Endothelial cell of umbilical vein (primary cell): ENCODE results near the gene C10orf71. TPM values are rescaled to one million over a fixed set of nuclear protein-coding genes. Genes with fewer than 3 reads are reported as not detected.

Experiments
- BruUV-seq: library from RNA; stranded (reverse); fragments of 400-500 nt; replicated peaks from 2 replicates; lab custom pipeline; 2021; lab: Mats Ljungman, UMichigan
- CTCF ChIA-PET: fragments of 300-600, 350-600 bp; sonication (Branson Sonifier 250); formaldehyde crosslinking; loops from one replicate; lab custom pipeline; 2021; ENCODE audit warnings: antibody characterized with exemption, inconsistent platforms; lab: Charles Lee
- POLR2A ChIA-PET: fragments of 300-600, 350-600 bp; sonication (Branson Sonifier 250); formaldehyde crosslinking; loops from one replicate; lab custom pipeline; 2021; ENCODE audit warnings: antibody characterized with exemption, inconsistent platforms; lab: Charles Lee
- DNase-seq: peaks from one replicate; pipeline ENCODE4 v3.0.0-alpha.2; 2011; ENCODE audit warnings: low read depth, low spot score
- FAIRE-seq: peaks from 2 replicates; lab custom pipeline; 2011; peaks lifted over from hg19 to GRCh38; lab: Jason Lieb, UNC
- H2AFZ ChIP-seq: 2 replicates; pipeline ENCODE4 v1.6.0; 2012; ENCODE audit warnings: low read depth, low read length, control low read depth, inconsistent platforms
- H3K27ac ChIP-seq: 2 replicates; pipeline ENCODE4 v1.5.1; 2011; ENCODE audit warnings: low read depth, mild to moderate bottlenecking, control low read depth, low read length, moderate library complexity; ENCODE audit not compliant: insufficient read depth
- H3K27me3 ChIP-seq, 2 experiments: 2 replicates each; pipeline versions ENCODE4 v1.6.0 to v1.6.1; 2011; ENCODE audit warnings: low read length in 2 of 2, mixed read lengths in 1 of 2; ENCODE audit not compliant: control insufficient read depth in 2 of 2, insufficient read depth in 2 of 2
- H3K36me3 ChIP-seq, 2 experiments: 2 replicates in 1 of 2; 3 replicates in 1 of 2; pipeline ENCODE4 v1.5.1; 2011; ENCODE audit warnings: low read length in 2 of 2, mild to moderate bottlenecking in 1 of 2, moderate library complexity in 1 of 2; ENCODE audit not compliant: control insufficient read depth in 2 of 2, insufficient read depth in 2 of 2; ENCODE audit errors: extremely low read depth in 1 of 2
- H3K4me1 ChIP-seq: 3 replicates; pipeline ENCODE4 v1.5.1; 2011; ENCODE audit warnings: mild to moderate bottlenecking, low read length; ENCODE audit not compliant: control insufficient read depth, insufficient read depth; ENCODE audit errors: extremely low read depth
- H3K4me2 ChIP-seq: 2 replicates; pipeline ENCODE4 v1.6.1; 2011; ENCODE audit warnings: low read length, control low read depth, mixed read lengths; ENCODE audit not compliant: insufficient read depth
- H3K4me3 ChIP-seq, 3 experiments: fragments of 200-600 bp in 1 of 3; sonication (generic), shearing (Covaris generic) in 1 of 3; replicated peaks in 1 of 3; 2 replicates each; pipeline ENCODE4 v1.5.1; 2011 to 2016; ENCODE audit warnings: control low read depth in 3 of 3, low read length in 3 of 3, mild to moderate bottlenecking in 2 of 3, inconsistent platforms in 1 of 3, low read depth in 1 of 3, moderate library complexity in 1 of 3; ENCODE audit not compliant: insufficient read depth in 1 of 3
- H3K79me2 ChIP-seq: 2 replicates; pipeline ENCODE4 v1.6.0; 2012; ENCODE audit warnings: low read length, inconsistent platforms; ENCODE audit not compliant: control insufficient read depth, insufficient read depth
- H3K9ac ChIP-seq: replicated peaks from 2 replicates; pipeline ENCODE3; 2011; ENCODE audit warnings: low read length, control low read depth; ENCODE audit not compliant: insufficient read depth; ENCODE audit errors: extremely low read depth
- H3K9me1 ChIP-seq: replicated peaks from 3 replicates; pipeline ENCODE4 v1.6.0; 2011; ENCODE audit warnings: mild to moderate bottlenecking, low read length; ENCODE audit not compliant: control insufficient read depth, insufficient read depth; ENCODE audit errors: extremely low read depth
- H3K9me3 ChIP-seq: replicated peaks from 2 replicates; pipeline ENCODE4 v1.5.1; 2012; ENCODE audit warnings: low read length, inconsistent platforms; ENCODE audit not compliant: control insufficient read depth, insufficient read depth
- H4K20me1 ChIP-seq: replicated peaks from 2 replicates; pipeline ENCODE3; 2011; ENCODE audit warnings: mild to moderate bottlenecking, low read length; ENCODE audit not compliant: control insufficient read depth, insufficient read depth; ENCODE audit errors: extremely low read depth
- EZH2 ChIP-seq: IDR thresholded peaks from 2 replicates; pipeline ENCODE4 v1.6.1; 2012; ENCODE audit warnings: borderline replicate concordance, low read depth, mild to moderate bottlenecking, moderate library complexity, low read length, inconsistent platforms; ENCODE audit not compliant: severe bottlenecking
- FOS ChIP-seq: IDR thresholded peaks from 2 replicates; pipeline ENCODE4 v1.6.1; 2011; ENCODE audit warnings: mild to moderate bottlenecking, low read length, moderate library complexity, borderline replicate concordance; ENCODE audit not compliant: insufficient read depth
- GATA2 ChIP-seq: IDR thresholded peaks from 2 replicates; pipeline ENCODE4 v1.7.0; 2011; ENCODE audit warnings: low read depth, mild to moderate bottlenecking, moderate library complexity, mixed read lengths, low read length; ENCODE audit not compliant: insufficient read length, insufficient read depth
- JUN ChIP-seq: IDR thresholded peaks from 2 replicates; pipeline ENCODE4 v1.6.1; 2011; ENCODE audit warnings: borderline replicate concordance, low read depth; ENCODE audit not compliant: insufficient read length, insufficient read depth
- MYC ChIP-seq: IDR thresholded peaks from one replicate; pipeline ENCODE4 v1.6.1; 2011; ENCODE audit warnings: mild to moderate bottlenecking, low read depth, low read length
- POLR2A ChIP-seq: IDR thresholded peaks from 2 replicates; pipeline ENCODE4 v1.6.1; 2012; ENCODE audit warnings: low read depth, mild to moderate bottlenecking, control low read depth, low read length
- POLR2AphosphoS5 ChIP-seq: IDR thresholded peaks from 2 replicates; pipeline ENCODE4 v1.6.1; 2012; ENCODE audit warnings: low read depth, mild to moderate bottlenecking, control low read depth, low read length, moderate library complexity; ENCODE audit not compliant: insufficient read depth
- dilution Hi-C: fragments of 300-500 bp; cut with MboI; formaldehyde crosslinking; loops from one replicate; pipeline ENCODE4 v1.15.0; 2019; ENCODE audit warnings: low sequenced_read_pairs; ENCODE audit not compliant: extremely low pct_ligation_motif_present
- intact Hi-C: fragments of 100-400 bp; cut with micrococcal nuclease; formaldehyde crosslinking; loops from one replicate; pipeline ENCODE4 v1.10.0; 2022
- polyA plus RNA-seq, 4 experiments: library from polyadenylated mRNA; depleted of rRNA in 3 of 4; stranded (reverse) in 3 of 4; unstranded in 1 of 4; fragments of >200 nt; gene quantifications; 2 replicates each; pipeline versions ENCODE4 v1.2.1 to v1.2.3, GENCODE V29; 2011 to 2012; ENCODE audit warnings: missing spikeins in 1 of 4
- total RNA-seq: library from RNA; stranded (reverse); gene quantifications from 2 replicates; pipeline ENCODE4 v1.2.3, GENCODE V29; 2021
- TF ChIP-seq, protein P1 (sequence below): IDR thresholded peaks from 2 replicates; pipeline ENCODE4 v1.6.1; 2011; ENCODE audit not compliant: insufficient read depth, insufficient read length
- TF ChIP-seq, protein P2 (sequence below), 2 donors: IDR thresholded peaks; 1 replicate in 1 of 2; 2 replicates in 1 of 2; pipeline ENCODE4 v1.5.1; 2011; ENCODE audit warnings: low read length in 2 of 2, mild to moderate bottlenecking in 2 of 2, moderate library complexity in 2 of 2, control low read depth in 1 of 2, inconsistent platforms in 1 of 2, low read depth in 1 of 2; ENCODE audit not compliant: insufficient read depth in 1 of 2; ENCODE audit errors: extremely low read depth in 1 of 2

The C10orf71 gene
- total and polyA plus RNA-seq, 2 donors (not counting 3 experiments of a cell fraction or from before 2014, with no cell fraction given) = not detected

DNA sequence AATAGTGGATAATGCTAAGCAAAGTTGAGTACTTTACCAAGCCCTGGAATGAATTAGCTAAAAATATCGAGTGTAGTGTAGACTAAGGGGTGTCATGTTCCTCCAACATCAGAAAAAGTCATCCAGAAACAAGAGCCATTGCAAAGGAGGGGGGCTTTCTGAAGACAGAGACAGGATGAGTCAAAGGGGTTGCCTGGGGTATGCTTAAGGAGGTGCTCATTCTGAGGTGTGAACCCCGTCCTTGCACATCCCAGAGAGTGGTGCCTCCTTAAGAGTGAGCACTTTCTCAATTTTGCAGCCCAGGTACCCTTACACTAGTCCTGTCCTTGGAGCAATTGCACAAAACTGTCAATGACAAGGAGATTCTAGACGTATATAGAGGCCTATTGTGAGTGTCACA lies 43.1 kb upstream of the C10orf71 start:
- ChIA-PET CTCF (no interaction called here), POLR2A (no interaction called here)
- H3K27me3 ChIP-seq = no peaks in the 10 kb centered on the region
- H3K36me3 ChIP-seq = no peaks in the 10 kb centered on the region
- H3K9me1 ChIP-seq = no peaks in the 10 kb centered on the region
- H3K79me2 ChIP-seq = no peaks in the 10 kb centered on the region
- TF ChIP-seq MYC (no peak), GATA2 (no peak), EZH2 (no peak), POLR2AphosphoS5 (no peak), POLR2A (no peak), JUN (no peak), FOS (no peak)
- TF ChIP-seq, protein P1, sequence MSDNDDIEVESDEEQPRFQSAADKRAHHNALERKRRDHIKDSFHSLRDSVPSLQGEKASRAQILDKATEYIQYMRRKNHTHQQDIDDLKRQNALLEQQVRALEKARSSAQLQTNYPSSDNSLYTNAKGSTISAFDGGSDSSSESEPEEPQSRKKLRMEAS = no peak
- TF ChIP-seq, protein P2, sequence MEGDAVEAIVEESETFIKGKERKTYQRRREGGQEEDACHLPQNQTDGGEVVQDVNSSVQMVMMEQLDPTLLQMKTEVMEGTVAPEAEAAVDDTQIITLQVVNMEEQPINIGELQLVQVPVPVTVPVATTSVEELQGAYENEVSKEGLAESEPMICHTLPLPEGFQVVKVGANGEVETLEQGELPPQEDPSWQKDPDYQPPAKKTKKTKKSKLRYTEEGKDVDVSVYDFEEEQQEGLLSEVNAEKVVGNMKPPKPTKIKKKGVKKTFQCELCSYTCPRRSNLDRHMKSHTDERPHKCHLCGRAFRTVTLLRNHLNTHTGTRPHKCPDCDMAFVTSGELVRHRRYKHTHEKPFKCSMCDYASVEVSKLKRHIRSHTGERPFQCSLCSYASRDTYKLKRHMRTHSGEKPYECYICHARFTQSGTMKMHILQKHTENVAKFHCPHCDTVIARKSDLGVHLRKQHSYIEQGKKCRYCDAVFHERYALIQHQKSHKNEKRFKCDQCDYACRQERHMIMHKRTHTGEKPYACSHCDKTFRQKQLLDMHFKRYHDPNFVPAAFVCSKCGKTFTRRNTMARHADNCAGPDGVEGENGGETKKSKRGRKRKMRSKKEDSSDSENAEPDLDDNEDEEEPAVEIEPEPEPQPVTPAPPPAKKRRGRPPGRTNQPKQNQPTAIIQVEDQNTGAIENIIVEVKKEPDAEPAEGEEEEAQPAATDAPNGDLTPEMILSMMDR (IDR thresholded peaks at IDR 0.05; ENCODE audit: extremely low read depth in 1 of 2, insufficient read depth in 1 of 2, low read depth in 1 of 2, low read length in 2 of 2) = no peak
- H3K4me2 ChIP-seq = no peak overlapping the region
- no peaks in the 10 kb centered on the region for H3K4me1 ChIP-seq
- DNase-seq (no peak), FAIRE-seq (no peak)
- no peak overlapping the region for H2AFZ ChIP-seq
- H3K4me3 ChIP-seq = no peak overlapping the region
- BruUV-seq = no TSS peak
- H3K9me3 ChIP-seq = no peaks in the 10 kb centered on the region
- dilution Hi-C loops (no loop called here), intact Hi-C loops (no loop called here)
- H3K27ac ChIP-seq = no peak overlapping the region
- H3K9ac ChIP-seq = no peak overlapping the region
- no peaks in the 10 kb centered on the region for H4K20me1 ChIP-seq
